ENCODE measurements around the gene PLEKHF1. TPM values are rescaled to one million over a fixed set of nuclear protein-coding genes. Genes with fewer than 3 reads are reported as not detected.

The PLEKHF1 gene
- total RNA-seq, 1 donor from 2014 or later: 0.92 TPM

GRCh38 chr19:29631450-29631849 lies 33.8 kb upstream of the PLEKHF1 start:
- no peak for TF ChIP-seq CTCF (IDR thresholded peaks at IDR 0.05; ENCODE audit: unreplicated experiment)
- H3K4me3 Mint-ChIP-seq: no peak overlapping the region

GRCh38 chr19:29634002-29634401 lies 31.3 kb upstream of the PLEKHF1 start:
- no peaks in the 10 kb centered on the region for H3K27me3 Mint-ChIP-seq (ENCODE audit: low read depth)
- no peak for TF ChIP-seq CTCF (IDR thresholded peaks at IDR 0.05; ENCODE audit: unreplicated experiment)
- H3K4me3 Mint-ChIP-seq: no peak overlapping the region
- H3K36me3 Mint-ChIP-seq: no peaks in the 10 kb centered on the region
- DNase-seq (ENCODE audit: low spot score in 2 of 2, unreplicated experiment in 2 of 2): no peak
- H3K27ac Mint-ChIP-seq: no peak overlapping the region
- H3K4me1 Mint-ChIP-seq: no peaks in the 10 kb centered on the region
- H3K9me3 Mint-ChIP-seq: no peaks in the 10 kb centered on the region

More at GRCh38 chr19:29631450-29631849, 33.8 kb upstream of the PLEKHF1 start:
- Mint-ChIP-seq H3K27me3 (ENCODE audit: low read depth) (no peaks in the 10 kb centered on the region), H3K36me3 (no peaks in the 10 kb centered on the region), H3K4me1 (no peaks in the 10 kb centered on the region), H3K9me3 (no peaks in the 10 kb centered on the region), H3K27ac (no peak overlapping the region)
- DNase-seq (ENCODE audit: low spot score in 2 of 2, unreplicated experiment in 2 of 2): no peak

- Mint-ChIP-seq H3K36me3 (no peaks in the 10 kb centered on the region), H3K4me3 (no peak overlapping the region), H3K9me3 (no peaks in the 10 kb centered on the region), H3K27me3 (ENCODE audit: low read depth) (no peaks in the 10 kb centered on the region), H3K4me1 (no peaks in the 10 kb centered on the region), H3K27ac (no peak overlapping the region)
- no peak for TF ChIP-seq CTCF (IDR thresholded peaks at IDR 0.05; ENCODE audit: unreplicated experiment)
- DNase-seq (ENCODE audit: low spot score in 2 of 2, unreplicated experiment in 2 of 2): no peak
Observed at GRCh38 chr19:29634423-29635130, 30.7 kb upstream of the PLEKHF1 start.

- no peak overlapping the region for H3K4me3 Mint-ChIP-seq
- no peak overlapping the region for H3K27ac Mint-ChIP-seq
- H3K27me3 Mint-ChIP-seq (ENCODE audit: low read depth): peaks cover 3% of the 10 kb centered on the region
- no peaks in the 10 kb centered on the region for H3K36me3 Mint-ChIP-seq
- no peaks in the 10 kb centered on the region for H3K9me3 Mint-ChIP-seq
- no peak for DNase-seq (ENCODE audit: low spot score in 2 of 2, unreplicated experiment in 2 of 2)
- H3K4me1 Mint-ChIP-seq: no peaks in the 10 kb centered on the region
- no peak for TF ChIP-seq CTCF (IDR thresholded peaks at IDR 0.05; ENCODE audit: unreplicated experiment)
Observed at GRCh38 chr19:29635963-29636362, 29.3 kb upstream of the PLEKHF1 start.

- TF ChIP-seq CTCF (IDR thresholded peaks at IDR 0.05; ENCODE audit: unreplicated experiment): no peak
- no peaks in the 10 kb centered on the region for H3K36me3 Mint-ChIP-seq
- H3K4me1 Mint-ChIP-seq: no peaks in the 10 kb centered on the region
- H3K27me3 Mint-ChIP-seq (ENCODE audit: low read depth): peaks cover 8% of the 10 kb centered on the region
- no peaks in the 10 kb centered on the region for H3K9me3 Mint-ChIP-seq
- H3K27ac Mint-ChIP-seq: no peak overlapping the region
- no peak for DNase-seq (ENCODE audit: low spot score in 2 of 2, unreplicated experiment in 2 of 2)
- H3K4me3 Mint-ChIP-seq: no peak overlapping the region
Observed at GRCh38 chr19:29636553-29637360, 28.5 kb upstream of the PLEKHF1 start.

All from mesothelial cell of epicardium (in vitro differentiated cells).